A549 (cell line): ENCODE data around the gene CRADD. TPM values are rescaled to one million over a fixed set of nuclear protein-coding genes. Genes with fewer than 3 reads are reported as not detected.

Experiments used
- ATAC-seq, 2 experiments: fragments of 200-7000 bp in 1 of 2; fragments of >200 bp in 1 of 2; cut with Nextera tagmentation in 1 of 2; cut with Tn5 transposase in 1 of 2; 3 replicates each; pipeline versions ENCODE4 v1.8.0 to v1.9.1; 2018 to 2020; ENCODE audit warnings: mild to moderate bottlenecking in 1 of 2, moderate library complexity in 1 of 2
- CTCF ChIA-PET: fragments of 300-600 bp; sonication (Branson Sonifier 250); formaldehyde crosslinking; extraction: SDS; loops from one replicate; lab custom pipeline; 2021; ENCODE audit warnings: antibody characterized with exemption, inconsistent platforms; lab: Yijun Ruan, JAX
- POLR2A ChIA-PET: fragments of 350-600 bp; formaldehyde crosslinking; extraction: SDS; loops from one replicate; lab custom pipeline; 2021; ENCODE audit warnings: antibody characterized with exemption, inconsistent platforms; lab: Yijun Ruan, JAX
- DNase-seq, 2 experiments: peaks; one replicate each; pipeline versions ENCODE4 v3.0.0 to v3.0.0-alpha.2; 2011 to 2016; ENCODE audit warnings: low read depth in 1 of 2, low spot score in 1 of 2
- FAIRE-seq: peaks from 2 replicates; lab custom pipeline; 2011; peaks lifted over from hg19 to GRCh38; lab: Jason Lieb, UNC
- H3K27ac ChIP-seq, 2 experiments: fragments of >200 bp; sonication (Bioruptor Twin); formaldehyde crosslinking; 3 replicates each; pipeline ENCODE4 v1.5.1; 2016 to 2017
- H3K4me1 ChIP-seq: fragments of >200 bp; sonication (Bioruptor Twin); formaldehyde crosslinking; 3 replicates; pipeline ENCODE4 v1.6.1; 2016
- H3K4me2 ChIP-seq: fragments of >200 bp; sonication (Bioruptor Twin); formaldehyde crosslinking; 3 replicates; pipeline ENCODE4 v1.6.1; 2016
- H3K4me3 ChIP-seq: fragments of >200 bp; sonication (Bioruptor Twin); formaldehyde crosslinking; 3 replicates; pipeline ENCODE4 v1.5.1; 2016
- H3K9me3 ChIP-seq: fragments of >200 bp; sonication (Bioruptor Twin); formaldehyde crosslinking; 3 replicates; pipeline ENCODE4 v1.6.1; 2016
- CHD4 ChIP-seq: fragments of 200-600 bp; sonication (generic); IDR thresholded peaks from 2 replicates; pipeline ENCODE4 v1.6.1; 2016; ENCODE audit warnings: antibody characterized with exemption, mild to moderate bottlenecking, borderline replicate concordance
- EHMT2 ChIP-seq: fragments of 200-600 bp; sonication (generic); IDR thresholded peaks from 2 replicates; pipeline ENCODE4 v1.6.1; 2016; ENCODE audit warnings: antibody characterized with exemption, low read depth, mild to moderate bottlenecking, moderate library complexity
- EP300 ChIP-seq, 2 experiments: fragments of >200 bp; sonication (Bioruptor Twin); formaldehyde crosslinking; IDR thresholded peaks; 2 replicates in 1 of 2; 3 replicates in 1 of 2; pipeline ENCODE4 v1.6.1; 2016 to 2017
- ESRRA ChIP-seq: fragments of 150-350 bp; IDR thresholded peaks from 2 replicates; pipeline ENCODE4 v1.6.1; 2014; ENCODE audit warnings: mild to moderate bottlenecking, low read length, borderline replicate concordance
- FOSB ChIP-seq: fragments of 250-450 bp; sonication (Bioruptor Pico); IDR thresholded peaks from 2 replicates; pipeline ENCODE4 v1.5.0; 2020; ENCODE audit warnings: mild to moderate bottlenecking, moderate library complexity
- FOXS1 ChIP-seq: fragments of 250-450 bp; sonication (Bioruptor Pico); IDR thresholded peaks from 2 replicates; pipeline ENCODE4 v1.5.0; 2020; ENCODE audit warnings: mild to moderate bottlenecking, moderate library complexity
- HDAC2 ChIP-seq: fragments of 200-600 bp; sonication (generic); IDR thresholded peaks from 2 replicates; pipeline ENCODE4 v1.6.1; 2016
- HOXA7 ChIP-seq: fragments of 250-450 bp; sonication (Bioruptor Pico); IDR thresholded peaks from 2 replicates; pipeline ENCODE4 v1.5.0; 2020; ENCODE audit warnings: mild to moderate bottlenecking, moderate library complexity
- HOXB13 ChIP-seq: fragments of 250-450 bp; sonication (Bioruptor Pico); IDR thresholded peaks from 2 replicates; pipeline ENCODE4 v1.5.0; 2020; ENCODE audit warnings: low read depth, mild to moderate bottlenecking, moderate library complexity
- HOXB5 ChIP-seq: fragments of 250-450 bp; sonication (Bioruptor Pico); IDR thresholded peaks from 2 replicates; pipeline ENCODE4 v1.5.0; 2020; ENCODE audit warnings: mild to moderate bottlenecking, moderate library complexity
- JUN ChIP-seq, 2 experiments: fragments of >200 bp; sonication (Bioruptor Twin); formaldehyde crosslinking; IDR thresholded peaks; 2 replicates in 1 of 2; 3 replicates in 1 of 2; pipeline ENCODE4 v1.6.1; 2016 to 2017
- KDM1A ChIP-seq: fragments of 200-600 bp; sonication (generic); IDR thresholded peaks from 2 replicates; pipeline ENCODE4 v1.6.1; 2016; ENCODE audit warnings: low read depth, mild to moderate bottlenecking
- NFE2L2 ChIP-seq: fragments of 150-350 bp; conservative IDR thresholded peaks from 2 replicates; pipeline ENCODE4 v1.6.1; 2014; ENCODE audit warnings: low read length
- NPAS2 ChIP-seq: fragments of 250-450 bp; sonication (Bioruptor Pico); IDR thresholded peaks from 2 replicates; pipeline ENCODE4 v1.8.0; 2022; ENCODE audit warnings: mild to moderate bottlenecking, moderate library complexity, borderline replicate concordance
- NR3C1 ChIP-seq: fragments of >200 bp; sonication (Bioruptor Twin); formaldehyde crosslinking; IDR thresholded peaks from 3 replicates; pipeline ENCODE4 v1.6.1; 2017
- PHF8 ChIP-seq: fragments of 200-600 bp; sonication (generic); IDR thresholded peaks from 2 replicates; pipeline ENCODE4 v1.6.1; 2016; ENCODE audit warnings: low read depth, mild to moderate bottlenecking, antibody characterized with exemption, moderate library complexity, borderline replicate concordance
- POLR2A ChIP-seq: IDR thresholded peaks from 2 replicates; pipeline ENCODE4 v1.6.1; 2012; ENCODE audit warnings: mild to moderate bottlenecking, low read length
- RAD21 ChIP-seq, 2 experiments: fragments of >200 bp in 1 of 2; sonication (Bioruptor Twin) in 1 of 2; formaldehyde crosslinking in 1 of 2; IDR thresholded peaks in 1 of 2; conservative IDR thresholded peaks in 1 of 2; 2 replicates in 1 of 2; 3 replicates in 1 of 2; pipeline ENCODE4 v1.6.1; 2012 to 2018; ENCODE audit warnings: inconsistent platforms in 1 of 2
- RCOR1 ChIP-seq: fragments of 150-350 bp; IDR thresholded peaks from 2 replicates; pipeline ENCODE4 v1.6.1; 2014; ENCODE audit warnings: antibody characterized with exemption, low read length, low read depth
- RFX5 ChIP-seq: fragments of 450-650 bp; IDR thresholded peaks from 2 replicates; pipeline ENCODE4 v1.7.1; 2014; ENCODE audit warnings: antibody characterized with exemption, mild to moderate bottlenecking, moderate library complexity
- RNF2 ChIP-seq: fragments of 200-600 bp; sonication (generic); IDR thresholded peaks from 2 replicates; pipeline ENCODE4 v1.6.1; 2016; ENCODE audit warnings: low read depth, mild to moderate bottlenecking, antibody characterized with exemption, moderate library complexity, borderline replicate concordance
- SMC3 ChIP-seq: fragments of >200 bp; sonication (Bioruptor Twin); formaldehyde crosslinking; IDR thresholded peaks from 3 replicates; pipeline ENCODE4 v1.6.1; 2018; ENCODE audit warnings: inconsistent platforms
- SREBF2 ChIP-seq: fragments of 450-650 bp; IDR thresholded peaks from 2 replicates; pipeline ENCODE4 v1.6.1; 2014; ENCODE audit warnings: mild to moderate bottlenecking, moderate library complexity
- TFCP2L1 ChIP-seq: fragments of 250-450 bp; sonication (Bioruptor Pico); IDR thresholded peaks from 2 replicates; pipeline ENCODE4 v1.5.0; 2021; ENCODE audit warnings: mild to moderate bottlenecking
- ZNF302 ChIP-seq: fragments of 250-450 bp; sonication (Bioruptor Pico); IDR thresholded peaks from 2 replicates; pipeline ENCODE4 v1.9.0; 2021; ENCODE audit warnings: inconsistent platforms, mild to moderate bottlenecking, moderate library complexity
- ZSCAN20 ChIP-seq: fragments of 250-450 bp; sonication (Bioruptor Pico); IDR thresholded peaks from 2 replicates; pipeline ENCODE4 v1.8.0; 2022; ENCODE audit warnings: mild to moderate bottlenecking, moderate library complexity
- WGBS: methylation state at CpG from one replicate; pipeline ENCODE4 v1.1.6; 2017; ENCODE audit errors: missing lambda C conversion rate; 5-methylcytosine and 5-hydroxymethylcytosine counted together
- polyA plus RNA-seq, 4 experiments: library from polyadenylated mRNA; depleted of rRNA in 3 of 4; stranded (reverse); fragments of >200 nt; fragmentation: RNase III in 1 of 4; extraction: RNeasy Plus Mini Kit Qiagen cat#74134 plus additional on column Dnase treatment in 1 of 4; gene quantifications; 2 replicates in 3 of 4; 3 replicates in 1 of 4; pipeline ENCODE4 v1.2.3, GENCODE V29; 2011 to 2017
- TF ChIP-seq, protein P1 (sequence below): IDR thresholded peaks from 2 replicates; pipeline ENCODE4 v1.6.1; 2012
- TF ChIP-seq, protein P2 (sequence below): fragments of 150-350 bp; IDR thresholded peaks from 2 replicates; pipeline ENCODE4 v1.6.1; 2014; ENCODE audit warnings: low read depth, mild to moderate bottlenecking, low read length
- TF ChIP-seq, protein P3 (sequence below): IDR thresholded peaks from 2 replicates; pipeline ENCODE4 v1.6.1; 2012
- TF ChIP-seq, protein P4 (sequence below): IDR thresholded peaks from 2 replicates; pipeline ENCODE4 v1.6.1; 2012; ENCODE audit warnings: low read depth, borderline replicate concordance

Gene CRADD
- polyA plus RNA-seq, 2 of the 4 experiments (the other 2 are of a cell fraction), result 13.2 to 23.0 TPM

DNA sequence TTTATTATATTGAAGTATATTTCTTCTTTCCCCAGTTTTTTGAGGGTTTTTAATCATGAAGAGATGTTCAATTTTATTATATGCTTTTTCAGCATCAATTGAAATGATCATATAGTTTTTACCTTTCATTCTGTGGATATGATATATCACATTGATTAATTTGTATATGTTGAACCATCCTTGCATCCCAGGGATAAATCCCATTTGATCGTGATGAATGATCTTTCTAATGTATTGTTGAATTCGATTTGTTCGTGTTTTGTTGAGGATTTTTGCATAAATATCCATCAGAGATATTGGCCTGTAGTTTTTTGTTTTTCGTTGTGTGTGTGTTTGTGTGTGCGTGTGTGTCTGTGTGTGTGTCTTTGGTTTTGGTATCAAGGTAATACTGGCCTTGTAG is 196.4 kb downstream of the CRADD start:
- no peak for ATAC-seq
- H3K4me1 ChIP-seq, result no peaks in the 10 kb centered on the region
- DNase-seq, result no peak
- ChIA-PET CTCF (no interaction called here), POLR2A (no interaction called here)
- no peak overlapping the region for H3K27ac ChIP-seq
- 41% methylated on average over 5 of the region's 5 CpGs for WGBS
- no peak overlapping the region for H3K4me2 ChIP-seq
- FAIRE-seq, result no peak
- TF ChIP-seq, protein P1, sequence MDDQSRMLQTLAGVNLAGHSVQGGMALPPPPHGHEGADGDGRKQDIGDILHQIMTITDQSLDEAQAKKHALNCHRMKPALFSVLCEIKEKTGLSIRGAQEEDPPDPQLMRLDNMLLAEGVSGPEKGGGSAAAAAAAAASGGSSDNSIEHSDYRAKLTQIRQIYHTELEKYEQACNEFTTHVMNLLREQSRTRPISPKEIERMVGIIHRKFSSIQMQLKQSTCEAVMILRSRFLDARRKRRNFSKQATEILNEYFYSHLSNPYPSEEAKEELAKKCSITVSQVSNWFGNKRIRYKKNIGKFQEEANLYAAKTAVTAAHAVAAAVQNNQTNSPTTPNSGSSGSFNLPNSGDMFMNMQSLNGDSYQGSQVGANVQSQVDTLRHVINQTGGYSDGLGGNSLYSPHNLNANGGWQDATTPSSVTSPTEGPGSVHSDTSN, result no peak
- no peak for TF ChIP-seq NR3C1
- no peak for TF ChIP-seq HOXA7 (CRISPR knock-in tag)
- no peak for TF ChIP-seq FOXS1 (CRISPR knock-in tag)
- TF ChIP-seq HOXB13, result no peak
- TF ChIP-seq NFE2L2, result no peak
- no peak for TF ChIP-seq EP300 (IDR thresholded peaks at IDR 0.05)
- TF ChIP-seq ESRRA, result no peak
- TF ChIP-seq HDAC2, result no peak
- TF ChIP-seq PHF8, result no peak
- no peak for TF ChIP-seq NPAS2 (CRISPR knock-in tag)
- TF ChIP-seq, protein P2, sequence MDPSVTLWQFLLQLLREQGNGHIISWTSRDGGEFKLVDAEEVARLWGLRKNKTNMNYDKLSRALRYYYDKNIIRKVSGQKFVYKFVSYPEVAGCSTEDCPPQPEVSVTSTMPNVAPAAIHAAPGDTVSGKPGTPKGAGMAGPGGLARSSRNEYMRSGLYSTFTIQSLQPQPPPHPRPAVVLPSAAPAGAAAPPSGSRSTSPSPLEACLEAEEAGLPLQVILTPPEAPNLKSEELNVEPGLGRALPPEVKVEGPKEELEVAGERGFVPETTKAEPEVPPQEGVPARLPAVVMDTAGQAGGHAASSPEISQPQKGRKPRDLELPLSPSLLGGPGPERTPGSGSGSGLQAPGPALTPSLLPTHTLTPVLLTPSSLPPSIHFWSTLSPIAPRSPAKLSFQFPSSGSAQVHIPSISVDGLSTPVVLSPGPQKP, result no peak
- no peak for TF ChIP-seq HOXB5
- H3K4me3 ChIP-seq, result no peak overlapping the region
- H3K9me3 ChIP-seq, result peaks cover 55% of the 10 kb centered on the region; the same call in 2 of the 3 replicates

DNA sequence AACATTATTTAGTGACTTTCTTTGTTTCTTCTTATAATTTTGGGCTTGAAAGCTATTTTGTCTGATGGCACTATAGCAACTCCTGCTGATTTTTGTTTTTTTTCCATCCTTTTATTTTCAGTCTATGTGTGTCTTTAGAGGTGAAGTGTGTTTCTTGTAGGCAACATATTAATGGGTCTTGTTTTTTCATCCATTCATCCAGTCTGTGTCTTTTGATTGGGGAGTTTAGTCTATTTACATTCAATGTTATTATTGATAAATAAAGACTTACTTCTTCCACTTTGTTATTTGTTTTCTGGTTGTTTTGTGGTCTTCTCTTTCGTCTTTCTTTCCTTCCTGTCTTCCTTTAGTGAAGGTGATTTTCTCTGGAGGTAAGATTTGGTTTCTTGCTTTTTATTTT is 198.0 kb downstream of the CRADD start:
- peaks cover 9% of the 10 kb centered on the region; the same call in 2 of the 3 replicates for H3K4me1 ChIP-seq
- TF ChIP-seq TFCP2L1 (CRISPR knock-in tag), result no peak
- no peak for TF ChIP-seq RAD21 (conservative IDR thresholded peaks at IDR 0.05 in 1 of 2, IDR thresholded peaks at IDR 0.05 in 1 of 2)
- no peak for TF ChIP-seq EHMT2
- no peak for TF ChIP-seq FOSB (CRISPR knock-in tag)
- TF ChIP-seq HOXB5, result no peak
- TF ChIP-seq RNF2, result no peak
- no peak for TF ChIP-seq ZSCAN20
- TF ChIP-seq HOXA7 (CRISPR knock-in tag), result no peak
- TF ChIP-seq POLR2A, result no peak
- no peak for TF ChIP-seq ESRRA
- no peak for TF ChIP-seq SREBF2
- TF ChIP-seq KDM1A, result no peak
- TF ChIP-seq JUN (IDR thresholded peaks at IDR 0.05), result no peak
- TF ChIP-seq, protein P1, result no peak
- TF ChIP-seq, all 56 proteins: peak for 0
- peaks cover 43% of the 10 kb centered on the region; the same call in 2 of the 3 replicates for H3K9me3 ChIP-seq
- no peak overlapping the region for H3K27ac ChIP-seq
- no peak for FAIRE-seq
- no peak overlapping the region for H3K4me2 ChIP-seq
- ChIA-PET POLR2A (no interaction called here), CTCF (interaction anchor here (1.1 kb wide), 1 partner anchor 227 kb away, joined by 3 read pairs; no protein-coding TSS in a partner anchor)
- H3K4me3 ChIP-seq, result no peak overlapping the region
- 10% methylated on average over 1 of the region's 1 CpG for WGBS
- no peak for DNase-seq
- ATAC-seq, result no peak

DNA sequence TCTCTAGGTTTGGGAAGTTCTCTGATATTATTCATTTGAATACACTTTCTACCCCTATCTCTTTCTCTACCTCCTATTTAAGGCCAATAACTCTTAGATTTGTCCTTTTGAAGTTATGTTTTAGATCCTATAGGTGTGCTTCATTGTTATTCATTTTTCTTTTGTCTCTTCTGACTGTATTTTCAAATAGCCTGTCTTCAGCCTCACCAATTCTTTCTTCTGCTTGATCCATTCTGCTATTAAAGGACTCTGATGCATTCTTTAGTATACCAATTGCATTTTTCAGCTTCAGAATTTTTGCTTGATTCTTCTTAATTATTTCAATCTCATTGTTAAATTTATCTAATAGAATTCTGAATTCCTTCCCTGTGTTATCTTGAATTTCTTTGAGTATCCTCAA is 199.2 kb downstream of the CRADD start:
- H3K9me3 ChIP-seq, result peaks cover 39% of the 10 kb centered on the region; the same call in 2 of the 3 replicates
- TF ChIP-seq, protein P3, sequence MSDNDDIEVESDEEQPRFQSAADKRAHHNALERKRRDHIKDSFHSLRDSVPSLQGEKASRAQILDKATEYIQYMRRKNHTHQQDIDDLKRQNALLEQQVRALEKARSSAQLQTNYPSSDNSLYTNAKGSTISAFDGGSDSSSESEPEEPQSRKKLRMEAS, result no peak
- TF ChIP-seq ZSCAN20, result no peak
- no peak for TF ChIP-seq RFX5
- TF ChIP-seq FOSB (CRISPR knock-in tag), result no peak
- TF ChIP-seq RAD21 (conservative IDR thresholded peaks at IDR 0.05 in 1 of 2, IDR thresholded peaks at IDR 0.05 in 1 of 2), result no peak
- no peak for TF ChIP-seq CHD4
- TF ChIP-seq, protein P4, sequence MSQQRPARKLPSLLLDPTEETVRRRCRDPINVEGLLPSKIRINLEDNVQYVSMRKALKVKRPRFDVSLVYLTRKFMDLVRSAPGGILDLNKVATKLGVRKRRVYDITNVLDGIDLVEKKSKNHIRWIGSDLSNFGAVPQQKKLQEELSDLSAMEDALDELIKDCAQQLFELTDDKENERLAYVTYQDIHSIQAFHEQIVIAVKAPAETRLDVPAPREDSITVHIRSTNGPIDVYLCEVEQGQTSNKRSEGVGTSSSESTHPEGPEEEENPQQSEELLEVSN, result no peak
- TF ChIP-seq SMC3, result no peak
- TF ChIP-seq KDM1A, result no peak
- no peak for TF ChIP-seq RNF2
- TF ChIP-seq RCOR1, result no peak
- TF ChIP-seq ZNF302 (CRISPR knock-in tag), result no peak
- no peak for TF ChIP-seq NPAS2 (CRISPR knock-in tag)
- TF ChIP-seq NR3C1, result no peak
- TF ChIP-seq TFCP2L1 (CRISPR knock-in tag), result no peak
- peaks cover 13% of the 10 kb centered on the region for H3K4me1 ChIP-seq
- ChIA-PET POLR2A (no interaction called here), CTCF (no interaction called here)
- no peak overlapping the region for H3K4me2 ChIP-seq
- DNase-seq (no peak), FAIRE-seq (no peak), ATAC-seq (no peak)
- no peak overlapping the region for H3K4me3 ChIP-seq
- no peak overlapping the region for H3K27ac ChIP-seq
